ENCODE results near the gene SYNE1.

- TF ChIP-seq, protein P1, sequence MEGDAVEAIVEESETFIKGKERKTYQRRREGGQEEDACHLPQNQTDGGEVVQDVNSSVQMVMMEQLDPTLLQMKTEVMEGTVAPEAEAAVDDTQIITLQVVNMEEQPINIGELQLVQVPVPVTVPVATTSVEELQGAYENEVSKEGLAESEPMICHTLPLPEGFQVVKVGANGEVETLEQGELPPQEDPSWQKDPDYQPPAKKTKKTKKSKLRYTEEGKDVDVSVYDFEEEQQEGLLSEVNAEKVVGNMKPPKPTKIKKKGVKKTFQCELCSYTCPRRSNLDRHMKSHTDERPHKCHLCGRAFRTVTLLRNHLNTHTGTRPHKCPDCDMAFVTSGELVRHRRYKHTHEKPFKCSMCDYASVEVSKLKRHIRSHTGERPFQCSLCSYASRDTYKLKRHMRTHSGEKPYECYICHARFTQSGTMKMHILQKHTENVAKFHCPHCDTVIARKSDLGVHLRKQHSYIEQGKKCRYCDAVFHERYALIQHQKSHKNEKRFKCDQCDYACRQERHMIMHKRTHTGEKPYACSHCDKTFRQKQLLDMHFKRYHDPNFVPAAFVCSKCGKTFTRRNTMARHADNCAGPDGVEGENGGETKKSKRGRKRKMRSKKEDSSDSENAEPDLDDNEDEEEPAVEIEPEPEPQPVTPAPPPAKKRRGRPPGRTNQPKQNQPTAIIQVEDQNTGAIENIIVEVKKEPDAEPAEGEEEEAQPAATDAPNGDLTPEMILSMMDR (IDR thresholded peaks at IDR 0.05) = no peak
- TF ChIP-seq POLR2AphosphoS5 (IDR thresholded peaks at IDR 0.05) = no peak
- TF ChIP-seq EP300 (IDR thresholded peaks at IDR 0.05) = no peak
- TF ChIP-seq POLR2A (IDR thresholded peaks at IDR 0.05) = no peak
Measured at GRCh38 chr6:152166497-152166896, 470.7 kb downstream of the SYNE1 start.

Data from sigmoid colon (tissue), 4 donors.